Rectal smooth muscle tissue (tissue), 1 donor: ENCODE data around the gene PHLDA3.
"Not testable (repeated sequence)": the region's sequence is repeated elsewhere in the genome, so short reads cannot be mapped to it uniquely, and the experiment has no call there.

Experiments
- H3K27ac ChIP-seq: one replicate; pipeline ENCODE4 v1.7.0; 2013; ENCODE audit warnings: low read depth, low read length, inconsistent platforms
- H3K27me3 ChIP-seq: one replicate; pipeline ENCODE4 v1.7.0; 2013; ENCODE audit warnings: low read length; ENCODE audit not compliant: control insufficient read depth, insufficient read depth
- H3K36me3 ChIP-seq: one replicate; pipeline ENCODE4 v1.7.0; 2013; ENCODE audit warnings: low read length; ENCODE audit not compliant: control insufficient read depth, insufficient read depth
- H3K4me1 ChIP-seq: one replicate; pipeline ENCODE4 v1.7.0; 2013; ENCODE audit warnings: low read length; ENCODE audit not compliant: control insufficient read depth, insufficient read depth
- H3K4me3 ChIP-seq: one replicate; pipeline ENCODE4 v1.7.0; 2013; ENCODE audit warnings: low read length
- H3K9ac ChIP-seq: one replicate; pipeline ENCODE4 v1.7.0; 2013; ENCODE audit warnings: low read length

PHLDA3 gene

DNA sequence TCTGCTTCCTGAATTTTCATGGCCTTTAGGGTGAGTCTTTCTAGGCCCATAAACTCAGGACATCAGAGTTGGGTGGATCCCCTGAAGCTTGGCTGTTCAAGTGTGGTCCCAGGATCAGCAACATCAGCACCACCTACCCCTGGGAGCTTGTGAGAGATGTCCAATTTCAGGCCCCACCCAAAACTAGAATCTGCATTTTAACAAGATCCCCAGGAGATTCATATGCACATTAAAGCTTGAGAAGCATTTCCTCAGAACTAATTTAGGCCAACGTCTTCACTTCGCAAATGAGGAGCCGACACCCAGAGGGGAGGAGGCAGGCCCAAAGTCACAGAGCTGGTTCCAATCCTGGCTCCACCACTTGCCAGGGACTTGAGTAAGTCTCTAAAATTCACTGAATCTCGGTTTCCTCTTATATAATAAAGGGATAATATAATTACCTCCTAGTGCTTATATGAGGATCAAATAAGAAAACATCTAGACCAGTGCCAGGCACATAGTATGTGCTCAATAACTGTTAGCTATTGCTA is 10.3 kb upstream of the PHLDA3 start:
- H3K4me3 ChIP-seq, result no peak overlapping the region
- H3K27me3 ChIP-seq, result no peaks in the 10 kb centered on the region
- peaks cover 8% of the 10 kb centered on the region for H3K4me1 ChIP-seq
- peak overlapping the region; percentile 76 for H3K27ac ChIP-seq
- peaks cover 9% of the 10 kb centered on the region for H3K36me3 ChIP-seq
- no peak overlapping the region for H3K9ac ChIP-seq

DNA sequence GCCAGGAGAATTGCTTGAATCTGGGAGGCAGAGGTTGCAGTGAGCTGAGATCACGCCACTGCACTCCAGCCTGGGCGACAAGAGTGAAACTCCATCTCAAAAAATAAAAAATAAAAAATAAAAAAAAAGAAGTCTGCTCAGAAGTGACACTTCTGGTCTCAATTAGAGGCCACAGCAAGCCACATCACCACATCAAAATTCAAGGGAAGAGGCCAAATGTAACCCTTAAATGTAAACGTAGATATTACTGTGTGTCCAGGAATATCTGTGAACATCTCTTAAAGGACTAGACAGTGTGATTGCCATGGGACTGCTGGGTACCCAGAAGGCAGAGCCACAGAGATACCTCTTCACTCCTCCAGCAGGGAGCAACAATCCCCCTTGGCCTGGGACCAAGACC is 9.7 kb upstream of the PHLDA3 start:
- not testable (repeated sequence) for H3K4me3 ChIP-seq, H3K9ac ChIP-seq, H3K27ac ChIP-seq, H3K4me1 ChIP-seq, H3K36me3 ChIP-seq, H3K27me3 ChIP-seq

DNA sequence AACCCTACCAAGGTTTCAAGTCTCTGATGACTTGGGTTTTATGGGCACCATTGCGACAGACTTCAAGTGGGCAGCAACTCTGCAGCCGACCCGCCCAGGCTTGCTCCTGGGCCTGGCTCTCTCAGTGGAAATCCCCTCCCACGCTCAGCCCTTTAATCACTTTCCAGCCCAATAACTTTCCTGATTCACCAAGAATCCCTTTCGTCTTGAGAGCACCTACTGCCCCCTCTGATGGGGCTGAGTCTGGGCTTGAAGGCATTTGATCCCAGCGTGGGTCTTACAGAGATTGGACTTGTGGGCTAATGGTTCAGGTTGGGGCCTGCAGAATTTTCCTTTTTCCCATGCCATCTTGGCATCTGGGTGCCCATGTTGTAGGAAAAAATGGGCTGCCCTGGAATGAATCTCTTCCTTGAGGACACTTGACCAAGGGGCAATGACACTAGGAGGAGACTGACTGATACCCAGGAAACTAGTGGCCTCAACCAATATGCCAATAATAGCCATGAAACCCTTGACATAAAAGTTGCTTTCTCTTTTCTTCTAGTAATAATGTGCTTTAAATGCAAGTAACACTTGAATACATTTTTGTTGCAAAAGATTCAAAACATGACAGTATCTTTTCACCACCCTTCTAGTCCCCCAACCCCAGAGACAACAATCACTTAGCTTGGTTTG is 7.8 kb upstream of the PHLDA3 start:
- Histone ChIP-seq H3K27ac (no peak overlapping the region), H3K9ac (no peak overlapping the region), H3K36me3 (no peaks in the 10 kb centered on the region), H3K4me3 (no peak overlapping the region), H3K27me3 (no peaks in the 10 kb centered on the region), H3K4me1 (peaks cover 6% of the 10 kb centered on the region)

GRCh38 chr1:201475915-201476669 is 7.1 kb upstream of the PHLDA3 start:
- Histone ChIP-seq H3K27ac (no peak overlapping the region), H3K27me3 (no peaks in the 10 kb centered on the region), H3K36me3 (no peaks in the 10 kb centered on the region), H3K4me3 (no peak overlapping the region), H3K4me1 (peaks cover 4% of the 10 kb centered on the region), H3K9ac (no peak overlapping the region)

- Histone ChIP-seq H3K4me1 (no peaks in the 10 kb centered on the region), H3K36me3 (no peaks in the 10 kb centered on the region), H3K4me3 (no peak overlapping the region), H3K27me3 (no peaks in the 10 kb centered on the region), H3K9ac (no peak overlapping the region), H3K27ac (no peak overlapping the region)
These were observed 6.1 kb upstream of the PHLDA3 start for GRCh38 chr1:201475130-201475529.

GRCh38 chr1:201473296-201473695 is 4.3 kb upstream of the PHLDA3 start:
- Histone ChIP-seq H3K36me3 (no peaks in the 10 kb centered on the region), H3K4me3 (no peak overlapping the region), H3K4me1 (peaks cover 6% of the 10 kb centered on the region), H3K27me3 (no peaks in the 10 kb centered on the region), H3K9ac (no peak overlapping the region), H3K27ac (no peak overlapping the region)

DNA sequence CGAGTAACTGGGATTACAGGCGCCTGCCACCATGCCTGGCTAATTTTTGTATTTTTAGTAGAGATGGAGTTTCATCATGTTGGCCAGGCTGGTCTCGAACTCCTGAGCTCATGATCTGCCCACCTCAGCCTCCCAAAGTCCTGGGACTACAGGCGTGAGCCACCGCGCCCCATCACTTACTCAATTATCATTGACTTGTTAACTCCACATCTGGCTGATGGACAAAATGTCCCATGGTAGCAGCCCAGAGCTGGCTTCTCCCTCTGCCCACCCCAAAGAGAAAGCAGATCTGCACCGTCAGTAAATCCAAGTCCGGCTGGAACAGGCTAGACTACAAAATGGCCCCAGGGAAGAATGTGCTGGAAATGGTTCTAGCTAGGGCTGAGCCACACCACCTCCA is 3.3 kb upstream of the PHLDA3 start:
- H3K9ac ChIP-seq, H3K4me1 ChIP-seq, H3K27me3 ChIP-seq, H3K27ac ChIP-seq, H3K36me3 ChIP-seq, H3K4me3 ChIP-seq: not testable (repeated sequence)

DNA sequence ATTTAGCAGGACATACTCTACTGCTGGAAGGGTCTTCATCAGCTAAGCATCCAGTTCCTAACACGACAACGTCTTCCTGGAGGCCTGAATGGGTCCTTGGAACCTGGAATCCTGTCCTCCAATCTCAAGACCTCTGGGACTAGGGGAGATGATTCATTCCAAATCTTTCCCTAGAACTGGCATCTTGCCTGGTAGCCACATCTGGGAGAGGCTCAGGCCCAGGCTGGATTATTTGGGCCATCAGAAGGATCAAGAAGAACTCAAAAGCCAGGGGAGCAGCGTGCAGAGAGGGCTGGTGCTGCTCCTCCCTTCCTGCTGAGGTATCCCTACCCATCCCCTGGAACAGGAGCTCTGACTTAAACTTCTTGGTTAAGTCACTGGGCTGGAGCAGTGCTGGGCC is 2.8 kb upstream of the PHLDA3 start:
- Histone ChIP-seq H3K36me3 (no peaks in the 10 kb centered on the region), H3K9ac (no peak overlapping the region), H3K27me3 (no peaks in the 10 kb centered on the region), H3K4me1 (peaks cover 6% of the 10 kb centered on the region), H3K27ac (no peak overlapping the region), H3K4me3 (no peak overlapping the region)

DNA sequence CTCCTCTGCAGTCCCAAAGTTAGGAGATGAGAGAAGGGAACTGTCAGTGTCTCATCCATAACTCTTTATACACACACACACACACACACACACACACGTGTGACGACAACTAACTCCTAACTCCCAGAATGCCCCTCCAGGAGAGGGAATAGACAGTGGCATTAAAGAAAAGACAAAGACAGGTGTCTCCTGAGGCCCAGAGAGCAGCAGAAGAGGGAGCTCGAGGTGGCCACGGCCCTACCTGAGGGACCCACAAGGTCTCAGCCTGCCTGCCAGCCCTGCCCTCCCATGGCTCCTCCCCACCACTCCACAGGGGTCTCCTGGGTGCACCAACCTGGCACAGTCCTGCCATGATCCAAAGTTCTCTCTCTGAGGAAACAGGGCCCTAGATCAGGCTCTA is 1.6 kb upstream of the PHLDA3 start:
- Histone ChIP-seq H3K9ac (no peak overlapping the region), H3K4me3 (no peak overlapping the region), H3K27ac (peak overlapping the region; percentile 98), H3K4me1 (peaks cover 14% of the 10 kb centered on the region), H3K36me3 (peaks cover 3% of the 10 kb centered on the region), H3K27me3 (no peaks in the 10 kb centered on the region)

DNA sequence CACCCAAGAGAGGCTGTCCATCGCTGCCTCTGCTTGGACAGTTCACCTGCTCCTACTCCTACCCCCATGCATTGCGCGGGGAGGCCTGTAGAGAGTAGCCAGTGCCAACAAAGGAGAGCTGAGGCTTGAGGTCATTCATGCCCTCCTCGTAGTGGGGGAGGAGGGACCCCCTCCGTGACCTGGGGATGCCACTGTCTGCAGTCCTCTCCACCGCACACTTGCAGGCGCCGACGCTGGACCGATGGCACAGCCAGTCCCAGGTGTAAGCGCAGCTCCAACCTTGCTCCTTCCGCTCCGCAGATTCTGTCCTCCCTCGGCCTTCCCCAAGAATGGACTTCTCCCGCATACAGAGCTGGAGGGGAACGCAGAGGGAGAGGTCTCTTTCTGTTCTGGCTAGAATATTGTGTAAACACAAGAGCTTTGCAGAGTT is 672 bp upstream of the PHLDA3 start:
- H3K4me3 ChIP-seq, result peak overlapping the region; percentile 60
- peak overlapping the region; percentile 98 for H3K27ac ChIP-seq
- no peaks in the 10 kb centered on the region for H3K27me3 ChIP-seq
- H3K9ac ChIP-seq, result no peak overlapping the region
- peaks cover 20% of the 10 kb centered on the region for H3K4me1 ChIP-seq
- H3K36me3 ChIP-seq, result peaks cover 5% of the 10 kb centered on the region

DNA sequence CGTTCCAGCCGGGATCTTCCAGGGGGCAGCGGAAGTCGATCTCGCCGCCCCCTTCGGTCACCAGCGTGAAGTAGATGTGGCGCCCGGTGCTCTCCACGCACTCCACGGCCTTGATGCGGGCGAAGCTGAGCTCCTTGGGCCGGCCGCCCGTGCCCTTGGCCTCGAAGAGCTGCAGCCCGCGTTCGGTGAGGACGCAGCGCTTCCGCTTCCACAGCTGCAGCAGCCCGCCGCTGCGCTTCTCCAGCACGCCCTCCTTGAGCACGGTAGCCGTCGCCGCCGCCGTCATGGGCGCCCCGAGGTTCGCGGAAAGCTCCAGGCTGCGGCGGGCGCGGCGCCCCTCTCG is 516 bp downstream of the PHLDA3 start:
- H3K36me3 ChIP-seq, result peaks cover 7% of the 10 kb centered on the region
- peaks cover 20% of the 10 kb centered on the region for H3K4me1 ChIP-seq
- peak overlapping the region; percentile 60 for H3K4me3 ChIP-seq
- H3K27ac ChIP-seq, result peak overlapping the region; percentile 98
- H3K9ac ChIP-seq, result peak overlapping the region; percentile 87
- no peaks in the 10 kb centered on the region for H3K27me3 ChIP-seq

GRCh38 chr1:201466492-201466891 is 2.5 kb downstream of the PHLDA3 start:
- Histone ChIP-seq H3K36me3 (peaks cover 7% of the 10 kb centered on the region), H3K4me1 (peaks cover 34% of the 10 kb centered on the region), H3K27me3 (no peaks in the 10 kb centered on the region), H3K4me3 (peak overlapping the region; percentile 60), H3K27ac (peak overlapping the region; percentile 98), H3K9ac (peak overlapping the region; percentile 32)
